Measurements from ENCODE around the gene RNASE12. TPM values are rescaled to one million over a fixed set of nuclear protein-coding genes. Genes with fewer than 3 reads are reported as not detected.

The RNASE12 gene
- total and polyA plus RNA-seq, 9 of the 15 experiments (the other 6 are each of a cell fraction or from before 2014, with no cell fraction given) = 0.24 TPM; not detected in 8

DNA sequence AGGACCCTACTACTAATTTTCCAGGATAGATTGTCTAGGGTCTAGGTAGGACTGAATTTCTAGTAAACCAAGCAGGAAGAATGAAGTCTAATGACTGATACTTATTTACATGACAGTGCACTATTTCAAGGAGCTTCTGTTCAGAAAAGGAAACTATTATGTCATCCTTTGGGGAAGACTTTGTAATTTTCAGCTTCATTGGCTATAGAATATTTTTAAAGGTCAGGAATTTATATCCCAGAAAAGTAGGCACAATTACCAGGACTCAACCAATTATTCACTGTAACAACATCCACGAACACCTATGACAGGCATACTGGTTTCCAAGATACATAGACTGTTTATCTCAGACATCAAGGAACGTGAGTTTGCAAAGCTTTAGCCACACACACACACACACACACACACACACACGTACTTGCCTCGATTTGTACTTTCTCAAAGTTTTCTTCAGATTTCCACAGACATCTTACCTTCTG lies 27.1 kb upstream of the RNASE12 start (continued):
- no peak for TF ChIP-seq CHD7 (IDR thresholded peaks at IDR 0.05; ENCODE audit: low read depth, low read length)
- TF ChIP-seq NBN (IDR thresholded peaks at IDR 0.05; ENCODE audit: low read depth) = no peak

All from K562 (cell line).